ENCODE data around the gene TUT4. TPM values are rescaled to one million over a fixed set of nuclear protein-coding genes. Genes with fewer than 3 reads are reported as not detected.

TUT4 gene
- total RNA-seq, 1 experiment from 2014 or later = 71.2 TPM

GRCh38 chr1:52562766-52563165, 9.9 kb upstream of the TUT4 start:
- CTCF ChIA-PET = no interaction called here
- H3K27me3 ChIP-seq (replicated peaks; ENCODE audit: insufficient read depth, low read depth, low read length, poor library complexity) = no peaks in the 10 kb centered on the region

DNA sequence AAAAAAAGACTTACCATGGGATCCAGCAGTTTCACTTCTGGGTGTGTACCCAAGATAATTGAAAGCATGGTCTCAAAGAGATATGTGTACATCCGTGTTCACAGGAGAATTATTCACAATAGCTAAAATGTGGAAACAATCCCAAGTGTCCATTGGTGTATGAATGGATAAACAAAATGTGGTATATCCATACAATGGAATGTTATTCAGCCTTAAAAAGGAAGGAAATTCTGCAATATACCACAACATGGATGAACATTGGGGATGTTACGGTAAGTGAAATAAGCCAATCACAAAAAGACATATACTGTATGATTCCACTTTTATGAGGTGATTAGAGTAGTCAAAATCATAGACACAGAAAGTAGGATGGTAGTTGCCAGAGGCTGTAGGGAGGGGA, 7.0 kb upstream of the TUT4 start:
- Histone ChIP-seq H3K4me1 (ENCODE audit: insufficient read depth, low read length, poor library complexity, severe bottlenecking) (no peaks in the 10 kb centered on the region), H3K27me3 (replicated peaks; ENCODE audit: insufficient read depth, low read depth, low read length, poor library complexity) (no peaks in the 10 kb centered on the region), H3K36me3 (ENCODE audit: insufficient read depth, low read length, poor library complexity, severe bottlenecking) (no peaks in the 10 kb centered on the region), H3K4me3 (ENCODE audit: low read depth, low read length, poor library complexity, severe bottlenecking) (no peak overlapping the region), H3K9me3 (ENCODE audit: low read depth, low read length, poor library complexity, severe bottlenecking) (no peaks in the 10 kb centered on the region), H3K27ac (ENCODE audit: low read depth, low read length, poor library complexity, severe bottlenecking) (no peak overlapping the region)
- ChIA-PET POLR2A (ENCODE audit: low non-redundant PET) (no interaction called here), CTCF (interaction anchor here (0.6 kb wide), 1 partner anchor 1326 kb away, joined by 4 read pairs; no protein-coding TSS in a partner anchor)
- DNase-seq (ENCODE audit: low spot score) = no peak
- no peak for TF ChIP-seq EZH2 (IDR thresholded peaks at IDR 0.05; ENCODE audit: borderline replicate concordance, low read depth, low read length, poor library complexity, severe bottlenecking)
- intact Hi-C loops (cut with micrococcal nuclease; ENCODE audit: unreplicated experiment) = no loop called here
- BruUV-seq (replicated peaks) = no TSS peak

More at GRCh38 chr1:52562766-52563165, 9.9 kb upstream of the TUT4 start:
- intact Hi-C loops (cut with micrococcal nuclease; ENCODE audit: unreplicated experiment) = no loop called here
- no TSS peak for BruUV-seq (replicated peaks)
- H3K9me3 ChIP-seq (ENCODE audit: low read depth, low read length, poor library complexity, severe bottlenecking) = no peaks in the 10 kb centered on the region
- no peaks in the 10 kb centered on the region for H3K4me1 ChIP-seq (ENCODE audit: insufficient read depth, low read length, poor library complexity, severe bottlenecking)
- H3K4me3 ChIP-seq (ENCODE audit: low read depth, low read length, poor library complexity, severe bottlenecking) = no peak overlapping the region
- H3K36me3 ChIP-seq (ENCODE audit: insufficient read depth, low read length, poor library complexity, severe bottlenecking) = no peaks in the 10 kb centered on the region
- TF ChIP-seq, protein P1, sequence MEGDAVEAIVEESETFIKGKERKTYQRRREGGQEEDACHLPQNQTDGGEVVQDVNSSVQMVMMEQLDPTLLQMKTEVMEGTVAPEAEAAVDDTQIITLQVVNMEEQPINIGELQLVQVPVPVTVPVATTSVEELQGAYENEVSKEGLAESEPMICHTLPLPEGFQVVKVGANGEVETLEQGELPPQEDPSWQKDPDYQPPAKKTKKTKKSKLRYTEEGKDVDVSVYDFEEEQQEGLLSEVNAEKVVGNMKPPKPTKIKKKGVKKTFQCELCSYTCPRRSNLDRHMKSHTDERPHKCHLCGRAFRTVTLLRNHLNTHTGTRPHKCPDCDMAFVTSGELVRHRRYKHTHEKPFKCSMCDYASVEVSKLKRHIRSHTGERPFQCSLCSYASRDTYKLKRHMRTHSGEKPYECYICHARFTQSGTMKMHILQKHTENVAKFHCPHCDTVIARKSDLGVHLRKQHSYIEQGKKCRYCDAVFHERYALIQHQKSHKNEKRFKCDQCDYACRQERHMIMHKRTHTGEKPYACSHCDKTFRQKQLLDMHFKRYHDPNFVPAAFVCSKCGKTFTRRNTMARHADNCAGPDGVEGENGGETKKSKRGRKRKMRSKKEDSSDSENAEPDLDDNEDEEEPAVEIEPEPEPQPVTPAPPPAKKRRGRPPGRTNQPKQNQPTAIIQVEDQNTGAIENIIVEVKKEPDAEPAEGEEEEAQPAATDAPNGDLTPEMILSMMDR (conservative IDR thresholded peaks at IDR 0.05; ENCODE audit: low read depth, low read length) = no peak
- TF ChIP-seq EZH2 (IDR thresholded peaks at IDR 0.05; ENCODE audit: borderline replicate concordance, low read depth, low read length, poor library complexity, severe bottlenecking) = no peak
- H3K27ac ChIP-seq (ENCODE audit: low read depth, low read length, poor library complexity, severe bottlenecking) = no peak overlapping the region
- DNase-seq (ENCODE audit: low spot score) = no peak
- POLR2A ChIA-PET (ENCODE audit: low non-redundant PET) = no interaction called here

DNA sequence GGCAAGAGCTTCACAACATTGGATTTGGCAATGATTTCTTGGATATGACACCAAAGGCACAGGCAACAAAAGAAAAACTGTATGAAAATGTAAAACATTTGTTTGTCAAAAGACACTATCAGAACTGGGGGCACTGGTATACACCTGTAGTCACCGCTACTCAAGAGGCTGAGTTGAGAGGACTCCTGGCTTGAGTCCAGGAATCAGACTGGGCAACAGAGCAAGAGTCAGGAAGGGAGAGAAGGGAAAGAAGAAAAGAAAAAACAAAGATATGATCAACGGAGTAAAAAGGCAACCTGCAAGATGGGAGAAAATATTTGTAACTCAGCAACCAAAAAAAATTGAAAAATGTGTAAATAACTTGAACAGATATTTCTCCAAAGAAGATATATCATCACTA, 6.0 kb upstream of the TUT4 start:
- POLR2A ChIA-PET (ENCODE audit: low non-redundant PET) = no interaction called here
- no peak for DNase-seq (ENCODE audit: low spot score)
- intact Hi-C loops (cut with micrococcal nuclease; ENCODE audit: unreplicated experiment) = no loop called here

More for the DNA sequence above, 6.0 kb upstream of the TUT4 start:
- no peak for TF ChIP-seq EZH2 (IDR thresholded peaks at IDR 0.05; ENCODE audit: borderline replicate concordance, low read depth, low read length, poor library complexity, severe bottlenecking)
- TF ChIP-seq, protein P1 (conservative IDR thresholded peaks at IDR 0.05; ENCODE audit: low read depth, low read length) = no peak
- Histone ChIP-seq H3K36me3 (ENCODE audit: insufficient read depth, low read length, poor library complexity, severe bottlenecking) (no peaks in the 10 kb centered on the region), H3K27ac (ENCODE audit: low read depth, low read length, poor library complexity, severe bottlenecking) (no peak overlapping the region), H3K27me3 (replicated peaks; ENCODE audit: insufficient read depth, low read depth, low read length, poor library complexity) (no peaks in the 10 kb centered on the region), H3K4me3 (ENCODE audit: low read depth, low read length, poor library complexity, severe bottlenecking) (no peak overlapping the region), H3K4me1 (ENCODE audit: insufficient read depth, low read length, poor library complexity, severe bottlenecking) (peaks cover 6% of the 10 kb centered on the region), H3K9me3 (ENCODE audit: low read depth, low read length, poor library complexity, severe bottlenecking) (no peaks in the 10 kb centered on the region)
- CTCF ChIA-PET = interaction anchor here (0.6 kb wide), 1 partner anchor 1325 kb away, joined by 4 read pairs; no protein-coding TSS in a partner anchor
- BruUV-seq (replicated peaks) = no TSS peak
